RPMI8226 (cell line): Measurements from ENCODE around the gene SUFU.
"Not testable (repeated sequence)": the region's sequence is repeated elsewhere in the genome, so short reads cannot be mapped to it uniquely, and the experiment has no call there.

Experiments
- DNase-seq: peaks from one replicate; pipeline ENCODE4 v3.0.0-alpha.2; 2015

The SUFU gene

GRCh38 chr10:102654969-102655368, 151.2 kb downstream of the SUFU start:
- no peak for DNase-seq

- no peak for DNase-seq
Measured at GRCh38 chr10:102656026-102656425, 152.3 kb downstream of the SUFU start.

DNA sequence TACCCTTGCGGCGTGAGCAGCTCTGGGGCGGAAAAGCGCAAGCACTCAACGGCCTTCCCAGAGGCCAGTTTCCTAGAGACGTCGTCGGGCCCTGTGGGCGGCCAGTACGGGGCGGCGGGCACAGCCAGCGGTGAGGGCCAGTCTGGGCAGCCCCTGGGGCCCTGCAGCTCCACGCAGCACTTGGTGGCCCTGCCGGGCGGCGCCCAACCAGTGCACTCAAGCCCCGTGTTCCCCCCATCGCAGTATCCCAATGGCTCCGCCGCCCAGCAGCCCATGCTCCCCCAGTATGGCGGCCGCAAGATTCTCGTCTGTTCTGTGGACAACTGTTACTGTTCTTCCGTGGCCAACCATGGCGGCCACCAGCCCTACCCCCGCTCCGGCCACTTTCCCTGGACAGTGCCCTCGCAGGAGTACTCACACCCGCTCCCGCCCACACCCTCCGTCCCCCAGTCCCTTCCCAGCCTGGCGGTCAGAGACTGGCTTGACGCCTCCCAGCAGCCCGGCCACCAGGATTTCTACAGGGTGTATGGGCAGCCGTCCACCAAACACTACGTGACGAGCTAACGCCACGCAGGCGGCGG, 153.1 kb downstream of the SUFU start:
- DNase-seq = no peak

GRCh38 chr10:102657451-102657850, 153.7 kb downstream of the SUFU start:
- DNase-seq = no peak

GRCh38 chr10:102657984-102658724, 154.4 kb downstream of the SUFU start:
- no peak for DNase-seq

DNA sequence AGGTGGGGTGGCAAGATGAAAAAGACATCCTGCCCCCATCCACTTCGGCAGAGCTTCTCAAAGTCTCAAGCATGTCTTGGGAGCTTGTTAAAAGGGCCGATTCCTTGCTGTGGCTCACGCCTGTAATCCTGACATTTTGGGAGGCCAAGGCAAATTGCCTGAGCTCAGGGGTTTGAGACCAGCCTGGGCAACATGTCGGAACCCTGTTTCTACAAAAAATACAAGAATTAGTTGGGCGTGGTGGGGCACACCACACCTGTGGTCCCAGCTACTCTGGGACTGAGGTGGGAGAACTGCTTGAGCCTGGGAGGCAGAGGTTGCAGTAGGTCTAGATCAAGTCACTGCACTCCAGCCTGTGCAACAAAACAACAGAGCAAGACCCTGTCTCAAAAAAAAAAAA, 155.0 kb downstream of the SUFU start:
- no peak for DNase-seq

DNA sequence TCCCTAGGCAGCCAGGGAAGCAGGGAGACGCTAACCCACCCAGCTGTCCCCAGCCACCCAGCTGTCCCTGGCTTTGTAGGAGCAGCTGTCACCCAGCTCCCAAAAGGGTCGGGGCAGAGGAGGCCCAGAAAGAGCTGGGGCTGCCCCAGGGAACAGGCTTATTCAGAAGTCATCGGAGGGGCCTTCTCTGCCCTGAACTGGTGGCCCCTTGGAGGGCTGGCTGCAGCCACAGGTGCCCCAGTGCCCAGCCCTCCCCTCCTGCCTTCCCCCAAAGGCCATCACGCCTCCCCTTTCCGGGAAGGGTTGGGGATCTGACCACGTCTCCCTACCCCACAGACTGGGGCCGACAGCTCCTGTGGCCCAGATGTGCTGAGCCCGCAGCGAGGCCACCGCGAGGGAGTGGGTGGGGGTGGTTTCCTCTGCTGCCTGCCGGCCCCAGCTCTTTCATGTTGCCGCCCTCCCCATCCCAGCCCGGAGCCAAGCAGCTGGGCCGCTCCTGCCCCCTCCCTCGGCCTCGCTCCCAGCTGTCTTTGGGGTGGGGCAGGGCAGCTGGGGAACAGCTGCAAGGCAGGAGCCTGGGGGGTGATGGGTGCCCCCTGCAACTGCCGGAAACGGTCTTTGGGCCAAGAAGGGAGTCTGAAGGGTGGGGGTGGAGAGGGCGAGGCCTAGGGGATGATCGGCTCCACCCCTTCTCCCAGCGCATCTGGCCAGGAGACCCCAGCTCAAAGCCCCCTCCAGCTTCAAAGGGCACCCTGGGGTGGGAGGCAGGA, 157.3 kb downstream of the SUFU start:
- peak; percentile 89 for DNase-seq

DNA sequence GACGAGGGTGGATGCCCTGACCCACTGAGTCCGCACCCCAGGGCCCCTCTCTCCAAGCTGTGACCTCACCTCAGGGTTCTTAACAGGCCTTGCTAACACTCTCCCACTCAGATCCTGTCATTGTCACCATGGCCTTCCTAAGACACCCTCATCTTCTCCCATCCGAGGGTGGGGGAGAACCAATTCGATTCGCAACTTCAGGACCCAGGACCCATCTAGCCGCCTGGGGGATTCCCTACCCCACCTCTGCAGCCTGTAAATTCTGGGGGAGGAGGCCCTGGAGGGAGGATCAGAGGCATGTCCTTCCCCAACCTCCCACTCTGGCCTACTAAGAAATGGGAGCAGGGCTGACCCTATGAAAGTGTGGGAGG, 157.9 kb downstream of the SUFU start:
- DNase-seq = no peak

DNA sequence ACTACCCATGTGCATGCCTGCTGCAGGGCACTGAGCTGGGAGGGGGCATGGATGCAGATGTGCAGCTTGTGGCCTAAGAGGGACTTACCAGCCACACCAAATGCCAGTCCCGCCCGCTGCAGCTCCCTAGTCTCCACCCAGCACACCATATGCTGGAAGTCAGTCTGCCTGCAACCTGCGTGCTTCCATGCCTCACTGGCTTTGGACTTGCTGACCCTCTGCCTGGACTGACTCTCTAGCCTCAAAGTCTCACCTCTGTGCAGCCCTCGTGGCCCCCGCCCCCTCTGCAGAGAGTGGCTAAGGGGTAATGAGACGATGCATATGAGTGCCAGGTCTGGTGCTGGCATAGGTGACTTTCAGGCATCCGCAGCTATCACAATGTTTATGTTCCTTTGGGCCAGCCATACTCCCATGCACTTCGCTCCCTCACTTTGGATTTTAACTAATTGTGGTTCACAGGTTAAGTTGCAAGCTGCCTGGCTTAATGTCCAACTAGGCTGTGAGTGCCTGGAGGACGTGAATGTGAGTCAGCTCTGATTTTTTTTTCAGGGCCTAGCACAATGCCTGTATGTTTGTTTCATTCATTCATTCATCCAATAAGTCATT, 162.2 kb downstream of the SUFU start:
- no peak for DNase-seq

- DNase-seq = not testable (repeated sequence)
Measured at GRCh38 chr10:102667411-102667810, 163.6 kb downstream of the SUFU start.

DNA sequence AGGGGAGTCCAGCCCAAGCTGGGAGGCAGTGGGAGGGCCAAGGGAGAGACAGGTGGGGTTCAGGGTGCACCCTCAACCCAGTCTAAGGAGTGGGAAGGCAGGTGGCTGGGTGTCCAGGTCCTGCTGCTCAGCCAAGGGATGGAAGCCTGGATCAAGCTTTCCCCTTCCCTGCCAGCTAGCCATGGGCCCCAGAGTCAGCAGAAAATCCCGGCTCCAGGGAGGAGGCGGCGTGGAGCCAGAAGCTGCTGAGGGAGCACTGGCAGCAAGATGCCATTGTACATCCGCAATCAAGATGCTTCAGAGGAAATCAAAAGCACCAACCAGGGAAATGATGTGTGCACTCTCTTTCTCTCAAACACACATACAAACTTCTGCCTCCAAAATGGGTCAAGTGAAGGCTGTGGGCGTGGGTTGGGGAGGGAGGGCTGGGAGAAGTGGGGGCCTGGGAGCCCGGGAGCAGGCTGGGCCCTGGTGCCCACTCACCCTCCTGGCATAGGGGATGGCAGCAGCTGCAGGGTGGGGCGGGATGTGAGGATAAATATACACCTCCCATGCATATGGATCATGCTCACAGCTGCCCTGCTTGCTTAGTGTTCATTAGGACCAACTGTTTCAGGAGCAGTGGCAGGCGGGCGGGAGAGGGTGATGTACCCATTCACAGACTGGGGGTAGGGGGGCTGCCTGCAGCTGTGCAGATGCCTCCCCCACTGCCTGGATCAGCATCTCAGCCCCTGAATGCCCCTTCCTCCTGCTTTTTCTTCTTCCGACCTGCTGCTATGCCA, 164.7 kb downstream of the SUFU start:
- DNase-seq = no peak

DNA sequence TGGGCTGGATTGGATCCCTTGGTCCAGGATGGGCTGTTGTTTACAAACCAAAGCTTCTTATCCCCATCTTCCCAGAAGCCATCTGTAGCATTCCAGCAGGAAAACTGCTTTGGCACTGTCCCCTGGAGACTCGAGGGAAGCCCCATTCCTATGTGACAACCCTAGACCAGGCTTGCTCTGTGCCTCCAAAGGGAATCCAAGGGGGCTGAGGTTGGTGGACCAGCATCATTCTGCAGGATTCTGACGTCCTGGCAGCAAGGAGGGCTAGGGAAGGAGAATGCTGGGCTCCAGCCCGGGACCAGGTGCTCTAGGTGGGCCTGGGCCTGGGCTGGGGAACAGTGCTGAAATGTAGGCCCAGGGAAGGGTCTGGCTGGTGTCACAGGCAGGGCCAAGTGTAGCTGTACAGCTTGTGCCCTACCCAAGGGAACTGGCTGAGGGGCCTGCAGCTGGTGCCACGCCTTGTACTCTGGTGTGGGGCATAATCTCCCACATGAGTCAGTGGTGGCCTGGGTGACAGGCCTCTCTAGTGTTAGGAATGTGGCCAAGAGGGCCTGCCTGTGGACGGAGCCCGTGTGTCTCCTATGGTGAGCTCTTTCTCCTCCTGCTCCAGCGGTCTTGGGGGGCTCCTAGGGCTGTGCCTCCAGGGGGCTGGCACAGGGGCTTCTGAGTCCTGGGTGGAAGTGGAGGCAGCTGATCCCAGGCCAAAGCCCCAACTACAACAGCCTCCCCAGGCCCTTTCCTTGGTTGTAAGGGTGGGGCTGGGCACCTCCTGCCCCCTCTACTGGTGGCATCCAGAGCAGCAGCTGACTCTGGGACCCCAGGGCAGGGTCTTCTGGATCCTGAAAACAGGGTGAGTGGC, 165.7 kb downstream of the SUFU start:
- no peak for DNase-seq

DNA sequence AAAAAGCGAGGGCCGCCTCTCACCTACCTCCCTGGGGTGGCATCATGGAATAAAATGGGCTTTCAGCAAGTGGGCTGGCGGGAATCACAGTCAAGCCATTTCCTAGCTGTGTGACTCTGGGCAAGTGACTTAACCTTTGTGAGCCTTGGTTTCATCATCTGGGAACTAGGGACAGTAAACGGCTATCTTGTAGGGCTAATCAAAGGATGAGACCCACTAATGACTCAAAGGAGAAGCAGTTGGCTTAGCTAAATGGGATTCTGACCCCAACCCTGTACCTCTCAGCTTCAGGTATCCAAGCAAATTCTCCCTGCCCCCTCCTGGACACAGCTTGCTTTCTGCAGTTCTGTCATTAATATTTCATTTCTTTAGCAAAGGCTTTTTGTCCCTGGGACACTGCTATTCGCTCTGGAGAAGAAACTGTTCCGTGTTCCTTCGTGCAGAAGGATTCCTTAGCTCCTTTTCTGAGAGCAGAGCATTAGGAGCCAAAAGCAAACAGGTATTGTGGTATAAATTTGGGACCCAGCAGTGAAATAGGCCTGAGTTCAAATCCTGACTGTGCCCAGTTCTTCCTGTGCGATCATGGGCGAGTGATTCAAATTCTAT, 166.4 kb downstream of the SUFU start:
- DNase-seq = no peak

GRCh38 chr10:102670871-102671434, 167.2 kb downstream of the SUFU start:
- DNase-seq = no peak

- DNase-seq = no peak
Measured at GRCh38 chr10:102673236-102673818, 169.6 kb downstream of the SUFU start.

GRCh38 chr10:102673819-102674511, 170.2 kb downstream of the SUFU start:
- no peak for DNase-seq

GRCh38 chr10:102674566-102674965, 170.8 kb downstream of the SUFU start:
- DNase-seq = no peak

DNA sequence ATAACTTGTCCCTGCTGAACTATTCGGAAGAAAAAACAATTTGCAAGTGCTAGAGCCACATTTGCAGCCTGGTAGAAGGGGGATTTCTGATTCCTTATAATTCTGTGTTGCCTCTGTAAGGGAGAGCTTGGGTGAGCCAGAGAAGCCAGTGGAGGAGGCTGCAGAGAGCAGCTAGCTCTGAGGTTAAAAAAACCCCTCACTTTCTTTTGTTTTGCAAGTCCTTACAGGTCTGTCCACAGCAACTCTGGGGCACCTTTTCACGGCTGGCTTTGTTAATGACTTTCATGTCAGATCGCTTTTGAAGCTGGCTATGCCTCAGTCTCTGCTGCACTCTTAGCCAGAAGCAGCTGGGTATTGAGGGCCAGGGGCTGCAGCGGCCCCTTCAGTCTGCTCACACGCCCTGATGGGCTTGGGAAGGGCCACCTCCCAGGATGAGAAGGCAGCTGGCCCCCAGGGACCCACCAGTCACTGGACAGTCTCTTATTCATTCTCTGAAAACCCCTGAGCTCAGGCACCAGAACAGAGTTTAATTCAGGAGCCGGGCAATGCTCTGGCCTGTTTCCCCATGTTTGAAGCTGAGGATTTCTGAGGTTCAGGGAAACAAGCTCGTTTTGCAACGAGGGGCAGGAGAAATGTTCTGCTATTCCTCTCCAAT, 171.4 kb downstream of the SUFU start:
- no peak for DNase-seq
